AG08396 (cell line): ENCODE measurements around the gene SAMD10.
"Not testable (repeated sequence)": the region's sequence is repeated elsewhere in the genome, so short reads cannot be mapped to it uniquely, and the experiment has no call there.

Experiments
- DNase-seq: peaks from one replicate; pipeline ENCODE4 v3.0.0; 2012; ENCODE audit warnings: low spot score, mixed read lengths

The SAMD10 gene

GRCh38 chr20:63941282-63942081, 38.0 kb downstream of the SAMD10 start:
- no peak for DNase-seq

DNA sequence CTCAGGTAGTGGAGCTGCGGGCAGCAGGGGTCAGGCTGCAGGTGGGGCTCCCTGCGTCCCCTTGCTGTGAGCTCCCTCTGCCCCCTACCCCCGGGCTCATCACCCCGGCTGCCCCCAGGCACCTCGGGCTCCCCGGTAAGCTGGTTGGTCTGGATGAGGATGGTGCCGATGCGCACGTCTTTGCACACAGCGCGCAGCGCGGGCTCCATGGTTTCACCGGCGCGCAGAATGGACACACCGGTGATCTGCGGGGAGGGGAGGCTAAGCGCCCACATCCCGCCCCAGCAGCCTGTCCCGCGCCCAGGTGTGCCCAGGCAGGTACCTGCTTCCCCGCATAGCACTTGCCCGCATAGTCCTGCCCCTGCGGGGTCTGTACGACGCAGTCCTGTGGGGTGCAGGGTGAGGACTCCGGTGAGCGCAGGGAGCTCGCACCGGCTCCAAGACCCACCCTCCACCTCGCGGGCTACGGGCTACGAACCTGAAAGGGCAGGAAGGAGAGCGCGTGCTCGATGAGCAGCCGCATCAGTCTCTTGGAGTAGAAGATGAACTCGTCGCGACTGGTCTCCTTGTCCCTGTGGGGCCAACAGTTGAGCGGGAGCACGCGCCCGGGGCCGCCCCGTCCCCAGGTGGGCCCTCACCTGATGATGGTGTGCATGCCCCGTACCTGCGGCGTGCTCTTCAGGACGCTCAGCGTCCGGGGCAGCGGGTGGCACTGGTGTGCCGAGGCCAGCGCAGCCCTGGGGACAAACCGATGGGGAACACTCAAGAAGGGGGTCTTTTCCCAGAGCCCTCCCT, 38.8 kb downstream of the SAMD10 start:
- no peak for DNase-seq

GRCh38 chr20:63940071-63940471, 39.4 kb downstream of the SAMD10 start:
- no peak for DNase-seq

DNA sequence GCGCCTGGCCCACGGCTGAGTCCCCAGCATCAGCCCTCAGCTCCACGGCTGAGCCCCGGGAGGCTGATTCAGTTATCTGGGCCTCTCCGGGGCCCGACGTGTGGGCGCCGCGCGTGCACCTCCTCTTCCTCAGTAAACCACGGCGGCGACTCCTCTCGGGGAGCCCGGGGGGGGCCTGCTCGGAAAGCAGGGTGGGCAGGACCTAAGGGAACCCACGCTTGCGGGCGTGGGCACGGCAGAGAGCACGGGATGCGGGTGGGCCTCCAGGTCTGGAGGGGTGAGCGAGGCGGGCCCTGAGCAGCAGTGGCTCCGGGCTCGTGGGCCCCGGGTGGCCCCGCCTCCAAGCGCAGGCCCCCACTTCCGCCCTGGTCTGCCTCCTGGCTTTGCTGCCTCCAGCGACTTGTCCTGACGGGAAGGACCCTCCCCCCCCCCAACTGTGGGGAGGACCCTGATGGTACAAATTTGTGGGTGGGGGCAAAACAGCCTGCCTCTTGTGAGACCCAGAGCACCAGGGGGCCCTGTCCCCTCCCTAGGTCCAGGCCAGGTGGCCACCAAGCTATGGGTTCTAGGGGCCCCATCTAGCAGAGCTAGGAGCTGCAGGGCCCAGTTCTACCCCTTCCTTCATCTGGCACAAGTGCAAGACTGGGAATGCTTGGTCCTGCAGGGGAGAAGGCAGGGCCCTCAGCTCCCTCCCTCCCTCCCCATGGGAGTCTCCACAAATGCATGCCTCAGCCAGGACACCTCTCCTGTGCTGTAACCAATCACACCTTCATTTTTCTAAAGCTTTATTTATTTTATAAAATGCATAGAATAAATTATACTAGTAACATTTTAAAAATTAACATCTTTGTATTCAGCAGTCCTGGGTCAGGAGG, 40.1 kb downstream of the SAMD10 start:
- DNase-seq = no peak

DNA sequence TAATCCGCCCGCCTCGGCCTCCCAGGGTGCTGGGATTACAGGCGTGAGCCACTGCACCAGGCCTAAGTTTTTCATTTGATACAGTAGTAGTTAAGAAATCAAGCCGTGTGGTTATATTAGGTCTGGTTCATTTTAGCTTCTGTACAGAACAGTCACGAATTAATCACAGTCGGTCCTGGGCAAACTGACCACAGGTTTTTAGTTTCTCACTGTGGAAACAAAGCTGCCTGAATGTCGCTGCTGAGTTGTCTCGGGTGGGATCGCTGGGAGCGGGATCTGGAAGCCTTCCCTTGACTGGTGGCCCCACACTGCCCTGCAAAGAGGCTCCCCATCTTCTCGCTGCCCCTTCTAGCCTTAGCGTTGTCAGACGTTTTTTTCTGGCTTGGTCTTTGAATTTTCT, 41.8 kb downstream of the SAMD10 start:
- no peak for DNase-seq

DNA sequence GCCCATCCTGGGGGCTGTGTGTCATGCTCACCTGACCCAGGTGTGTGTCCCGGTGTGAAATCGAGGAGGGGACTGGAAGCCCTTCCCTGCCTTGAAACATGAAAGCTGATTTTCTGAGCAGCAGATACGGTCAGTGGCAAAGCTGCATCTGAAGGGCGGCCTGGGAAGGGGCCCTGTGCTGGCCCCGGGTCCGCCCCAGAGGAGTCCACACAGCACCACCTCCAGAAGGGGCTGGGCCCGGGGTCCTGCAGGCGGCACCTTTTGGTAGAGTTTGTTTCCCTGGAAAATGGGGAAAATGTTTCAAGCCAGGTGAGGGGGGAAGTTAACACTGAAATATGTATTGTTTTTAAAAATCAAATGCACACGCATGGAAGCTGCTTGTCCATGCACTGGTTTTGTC, 44.0 kb downstream of the SAMD10 start:
- DNase-seq = no peak

DNA sequence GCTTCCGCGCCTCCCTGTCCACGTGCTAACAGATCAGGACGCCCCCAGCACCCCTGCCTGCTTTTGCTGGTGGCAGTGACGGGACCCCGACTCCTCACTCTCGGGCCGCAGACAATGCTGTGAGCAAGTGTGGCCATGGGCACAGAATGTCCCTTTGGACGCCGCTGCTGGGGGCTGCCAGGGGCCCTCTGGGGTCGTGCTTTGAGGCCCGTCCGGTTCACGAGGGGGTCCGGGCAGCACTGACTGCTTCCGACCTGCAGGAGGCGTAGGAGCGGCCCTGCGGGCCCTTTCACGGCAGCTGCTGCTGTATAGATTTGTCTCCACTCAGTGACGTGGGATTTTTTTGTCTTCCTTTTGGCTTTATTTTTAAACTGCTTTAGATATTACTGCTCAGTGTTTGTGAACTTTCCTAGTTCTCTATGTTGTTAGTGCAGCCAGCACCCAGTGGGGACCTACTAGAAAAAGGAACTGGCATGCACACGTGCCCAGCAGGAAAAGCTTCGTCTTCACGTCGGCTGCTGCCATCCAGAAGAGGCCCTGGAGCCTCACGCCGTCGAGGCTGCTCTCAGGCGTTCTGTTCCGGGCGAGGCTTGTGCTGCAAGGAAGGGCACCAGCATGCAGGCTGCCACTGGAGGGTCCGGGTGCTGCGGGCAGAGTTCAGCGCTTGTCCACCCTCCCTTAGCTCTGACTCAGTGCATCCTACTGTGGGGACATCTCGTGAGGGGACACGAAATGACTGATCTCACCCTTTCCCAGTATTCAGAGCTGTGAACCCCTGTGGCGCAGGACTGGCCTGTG, 45.0 kb downstream of the SAMD10 start:
- DNase-seq = no peak

DNA sequence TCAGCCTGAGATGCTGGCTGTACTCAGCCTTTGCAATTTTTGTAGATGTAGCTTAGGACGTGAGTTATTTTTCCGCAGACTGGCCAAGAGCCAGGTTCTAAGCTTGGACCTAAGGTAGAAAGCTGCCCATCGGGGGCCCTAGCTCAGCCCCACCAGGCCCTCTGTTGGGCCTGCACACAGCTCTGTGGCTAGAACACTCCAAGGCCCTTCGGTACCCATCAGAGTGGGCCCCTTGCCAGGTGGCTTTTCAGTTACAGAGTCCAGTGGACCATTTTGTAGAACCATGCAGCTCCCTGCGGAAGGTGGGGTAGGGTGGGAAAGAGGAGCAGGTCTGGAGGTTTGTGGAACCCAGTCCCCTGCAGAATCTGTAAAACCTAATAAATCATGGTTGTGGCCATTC, 45.8 kb downstream of the SAMD10 start:
- DNase-seq = no peak

DNA sequence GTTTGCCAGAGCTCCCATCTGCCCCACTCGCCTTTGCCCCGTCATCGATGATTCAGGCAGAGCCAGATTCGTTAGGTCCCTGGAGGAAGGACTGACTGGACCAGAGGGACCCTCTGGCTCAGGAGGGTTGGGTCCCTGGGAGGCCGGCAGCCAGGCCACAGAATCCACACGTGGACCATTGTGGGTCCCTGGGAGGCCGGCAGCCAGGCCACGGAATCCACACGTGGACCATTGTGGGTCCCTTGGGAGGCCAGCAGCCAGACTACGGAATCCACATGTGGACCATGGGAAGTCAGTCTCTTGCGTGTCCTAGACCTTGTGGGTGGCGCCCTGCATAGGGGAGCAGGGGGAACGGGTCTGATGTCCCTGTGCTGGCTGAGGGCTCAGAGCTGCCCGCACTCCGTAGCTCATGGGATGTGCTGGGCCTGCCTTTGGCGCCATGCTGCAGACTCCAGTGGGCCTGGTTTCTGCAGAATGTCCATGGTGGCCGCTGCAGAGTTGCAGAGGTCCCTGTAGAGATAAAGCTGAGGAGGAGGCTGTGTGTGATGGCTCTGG, 46.8 kb downstream of the SAMD10 start:
- DNase-seq = no peak

- no peak for DNase-seq
Observed at GRCh38 chr20:63931735-63932134, 47.7 kb downstream of the SAMD10 start.

DNA sequence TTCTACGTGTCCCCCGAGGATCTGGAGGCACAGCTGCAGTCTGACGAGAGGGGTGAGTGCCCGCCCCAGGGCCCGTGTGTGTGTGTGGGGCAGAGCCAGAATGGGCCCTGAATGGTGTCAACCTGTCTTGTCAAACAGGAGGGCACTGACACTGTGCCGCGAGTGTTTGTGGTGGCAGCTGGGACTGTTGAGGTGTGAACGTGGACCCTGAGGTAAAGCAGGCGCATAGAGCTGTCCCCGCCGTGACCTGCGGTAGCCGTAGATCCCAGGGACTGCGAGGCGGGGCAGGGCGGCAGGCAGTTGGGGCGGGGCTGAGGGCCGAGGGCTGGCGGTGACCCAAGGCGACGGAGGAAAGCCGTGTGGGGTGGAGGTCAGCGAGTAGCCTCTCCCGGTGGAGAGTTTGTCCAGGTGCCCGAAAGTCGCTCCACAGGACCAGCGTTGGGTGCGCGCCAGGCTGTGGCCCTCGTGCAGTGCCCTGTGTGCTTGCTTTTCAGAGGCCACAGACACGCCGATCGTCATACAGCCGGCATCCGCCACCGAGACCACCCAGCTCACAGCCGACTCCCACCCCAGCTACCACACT, 48.4 kb downstream of the SAMD10 start:
- DNase-seq = no peak

- DNase-seq = not testable (repeated sequence)
Observed at GRCh38 chr20:63929473-63929883, 50.0 kb downstream of the SAMD10 start.

DNA sequence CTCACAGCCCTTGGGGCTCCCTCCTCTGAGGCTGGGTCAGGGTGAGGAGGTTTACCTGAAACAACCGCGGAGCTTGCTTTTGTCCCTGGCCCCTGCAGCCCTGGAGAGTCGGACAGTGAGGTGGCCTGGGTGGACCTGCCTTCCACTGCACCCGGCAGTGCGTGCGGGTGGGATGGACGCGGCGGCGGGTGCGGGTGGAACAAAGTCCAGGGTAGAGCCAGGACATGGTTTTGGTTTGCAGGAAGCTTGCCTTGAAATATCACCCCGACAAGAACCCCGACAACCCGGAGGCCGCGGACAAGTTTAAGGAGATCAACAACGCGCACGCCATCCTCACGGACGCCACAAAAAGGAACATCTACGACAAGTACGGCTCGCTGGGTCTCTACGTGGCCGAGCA, 50.4 kb downstream of the SAMD10 start:
- no peak for DNase-seq

- no peak for DNase-seq
Observed at GRCh38 chr20:63926298-63926697, 53.1 kb downstream of the SAMD10 start.

DNA sequence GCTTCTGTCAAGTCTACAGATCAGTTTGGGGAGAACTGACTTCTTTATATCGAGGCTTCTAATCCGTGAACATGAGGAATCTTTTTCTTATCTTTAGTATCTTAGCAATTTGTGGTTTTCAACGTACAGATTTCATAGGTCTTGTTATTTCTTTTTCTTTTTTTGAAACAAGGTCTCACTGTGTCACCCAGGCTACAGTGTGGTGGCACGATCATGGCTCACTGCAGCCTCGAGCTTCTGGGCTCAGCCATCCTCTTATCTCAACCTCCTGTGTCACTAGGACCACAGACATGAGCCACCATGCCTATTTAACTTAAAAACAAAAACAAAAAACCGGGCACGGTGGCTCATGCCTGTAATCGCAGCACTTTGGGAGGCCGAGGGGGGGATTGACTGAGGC, 55.2 kb downstream of the SAMD10 start:
- no peak for DNase-seq
